Uterus (tissue), 2 donors: ENCODE measurements around the gene COL8A1.

Experiments used
- POLR2A ChIP-seq, 2 donors: fragments of 450-650 bp; IDR thresholded peaks; one replicate each; pipeline ENCODE4 v1.6.1; 2016; ENCODE audit warnings: antibody characterized with exemption in 2 of 2, mild to moderate bottlenecking in 1 of 2, moderate library complexity in 1 of 2
- TF ChIP-seq, protein P1 (sequence below), 4 experiments: fragments of 200-600 bp in 2 of 4; fragments of 450-650 bp in 2 of 4; sonication (generic) in 2 of 4; IDR thresholded peaks; one replicate each; pipeline ENCODE4 v1.5.1; 2016 to 2019; ENCODE audit warnings: antibody characterized with exemption in 4 of 4, mild to moderate bottlenecking in 2 of 4, moderate library complexity in 1 of 4

GRCh38 chr3:99630815-99631214 lies 7.6 kb upstream of the COL8A1 start:
- TF ChIP-seq, protein P1, sequence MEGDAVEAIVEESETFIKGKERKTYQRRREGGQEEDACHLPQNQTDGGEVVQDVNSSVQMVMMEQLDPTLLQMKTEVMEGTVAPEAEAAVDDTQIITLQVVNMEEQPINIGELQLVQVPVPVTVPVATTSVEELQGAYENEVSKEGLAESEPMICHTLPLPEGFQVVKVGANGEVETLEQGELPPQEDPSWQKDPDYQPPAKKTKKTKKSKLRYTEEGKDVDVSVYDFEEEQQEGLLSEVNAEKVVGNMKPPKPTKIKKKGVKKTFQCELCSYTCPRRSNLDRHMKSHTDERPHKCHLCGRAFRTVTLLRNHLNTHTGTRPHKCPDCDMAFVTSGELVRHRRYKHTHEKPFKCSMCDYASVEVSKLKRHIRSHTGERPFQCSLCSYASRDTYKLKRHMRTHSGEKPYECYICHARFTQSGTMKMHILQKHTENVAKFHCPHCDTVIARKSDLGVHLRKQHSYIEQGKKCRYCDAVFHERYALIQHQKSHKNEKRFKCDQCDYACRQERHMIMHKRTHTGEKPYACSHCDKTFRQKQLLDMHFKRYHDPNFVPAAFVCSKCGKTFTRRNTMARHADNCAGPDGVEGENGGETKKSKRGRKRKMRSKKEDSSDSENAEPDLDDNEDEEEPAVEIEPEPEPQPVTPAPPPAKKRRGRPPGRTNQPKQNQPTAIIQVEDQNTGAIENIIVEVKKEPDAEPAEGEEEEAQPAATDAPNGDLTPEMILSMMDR (IDR thresholded peaks at IDR 0.05), result no peak
- TF ChIP-seq POLR2A (IDR thresholded peaks at IDR 0.05), result no peak
